ENCODE data around the gene TTC33.
"Not testable (repeated sequence)": the region's sequence is repeated elsewhere in the genome, so short reads cannot be mapped to it uniquely, and the experiment has no call there.

Gene TTC33

GRCh38 chr5:40605295-40605958, 150.3 kb downstream of the TTC33 start:
- no peak for DNase-seq

GRCh38 chr5:40603378-40603777, 152.4 kb downstream of the TTC33 start:
- DNase-seq, result no peak

- DNase-seq, result no peak
Measured at GRCh38 chr5:40601198-40601868, 154.4 kb downstream of the TTC33 start.

- DNase-seq, result no peak
Measured at GRCh38 chr5:40600383-40600782, 155.4 kb downstream of the TTC33 start.

- DNase-seq, result no peak
Measured at GRCh38 chr5:40599676-40600075, 156.1 kb downstream of the TTC33 start.

GRCh38 chr5:40594811-40595210, 160.9 kb downstream of the TTC33 start:
- no peak for DNase-seq

GRCh38 chr5:40591727-40592396, 163.9 kb downstream of the TTC33 start:
- DNase-seq, result peak; percentile 32

GRCh38 chr5:40587376-40587775, 168.4 kb downstream of the TTC33 start:
- DNase-seq, result no peak

GRCh38 chr5:40585537-40586267, 170.1 kb downstream of the TTC33 start:
- no peak for DNase-seq

- no peak for DNase-seq
Measured at GRCh38 chr5:40584054-40584453, 171.7 kb downstream of the TTC33 start.

GRCh38 chr5:40578501-40579451, 177.0 kb downstream of the TTC33 start:
- peak; percentile 94 for DNase-seq

- no peak for DNase-seq
Measured at GRCh38 chr5:40577718-40578117, 178.0 kb downstream of the TTC33 start.

- DNase-seq, result peak; percentile 60
Measured at GRCh38 chr5:40575921-40576320, 179.8 kb downstream of the TTC33 start.

- no peak for DNase-seq
Measured at GRCh38 chr5:40575411-40575810, 180.3 kb downstream of the TTC33 start.

- no peak for DNase-seq
Measured at GRCh38 chr5:40572937-40573336, 182.8 kb downstream of the TTC33 start.

- DNase-seq, result no peak
Measured at GRCh38 chr5:40572391-40572790, 183.4 kb downstream of the TTC33 start.

- no peak for DNase-seq
Measured at GRCh38 chr5:40571729-40572128, 184.0 kb downstream of the TTC33 start.

- peak; percentile 28 for DNase-seq
Measured at GRCh38 chr5:40570408-40571129, 185.2 kb downstream of the TTC33 start.

GRCh38 chr5:40569546-40570270, 186.1 kb downstream of the TTC33 start:
- DNase-seq, result no peak

- DNase-seq, result no peak
Measured at GRCh38 chr5:40568548-40568947, 187.2 kb downstream of the TTC33 start.

- DNase-seq, result not testable (repeated sequence)
Measured at GRCh38 chr5:40563173-40563572, 192.6 kb downstream of the TTC33 start.
